Prostate gland (tissue), 2 donors: Measurements from ENCODE around the gene POLD3.

Experiments
- CTCF ChIP-seq, 4 experiments: fragments of 200-600 bp in 2 of 4; fragments of 450-650 bp in 2 of 4; sonication (generic) in 2 of 4; IDR thresholded peaks; 1 replicate in 3 of 4; 2 replicates in 1 of 4; pipeline ENCODE4 v1.5.1; 2016 to 2019; ENCODE audit warnings: antibody characterized with exemption in 4 of 4, mild to moderate bottlenecking in 2 of 4, moderate library complexity in 2 of 4
- POLR2A ChIP-seq: fragments of 450-650 bp; IDR thresholded peaks from one replicate; pipeline ENCODE4 v1.6.1; 2016; ENCODE audit warnings: antibody characterized with exemption, mild to moderate bottlenecking
- POLR2AphosphoS5 ChIP-seq: sonication (generic); formaldehyde crosslinking; IDR thresholded peaks from one replicate; pipeline ENCODE4 v1.6.1; 2017; ENCODE audit warnings: antibody characterized with exemption

GRCh38 chr11:74570266-74571061 is 21.9 kb upstream of the POLD3 start:
- no peak for TF ChIP-seq POLR2A
- TF ChIP-seq CTCF (IDR thresholded peaks at IDR 0.05): peak; percentile 64 to 90 (median 78)
- peak; percentile 33 for TF ChIP-seq POLR2AphosphoS5
